Cardiac atrium fibroblast (primary cell): ENCODE measurements around the gene NME8. TPM values are rescaled to one million over a fixed set of nuclear protein-coding genes. Genes with fewer than 3 reads are reported as not detected.

Source experiments
- total RNA-seq: library from RNA; depleted of rRNA; stranded (reverse); fragments of >200 nt; gene quantifications from 2 replicates; pipeline ENCODE4 v1.2.3, GENCODE V29; 2015

Gene NME8
- not detected in 2 replicates for total RNA-seq

GRCh38 chr7:37848297-37848696, at the start of gene NME8:
Gene NME8 (plus strand): TSS chr7:37848597. CDS start chr7:37850267, 1,670 bp downstream.

GRCh38 chr7:37916673-37917660, 68.6 kb downstream of the NME8 start, which contains the start of gene SFRP4:
Gene SFRP4 (minus strand): TSS chr7:37916817. CDS start chr7:37916537, 280 bp downstream.

GRCh38 chr7:37920305-37920848, 72.0 kb downstream of the NME8 start, which contains the start of gene EPDR1:
Gene EPDR1 (plus strand): TSS chr7:37920640. CDS start chr7:37920940, 300 bp downstream.

Other genes with a start within 250 kb of the NME8 start
- gene GPR141, start 164.8 kb upstream of the NME8 start, total RNA-seq, result not detected in 2 replicates
- 5.2 and 7.8 TPM in 2 replicates for gene SFRP4, start 68.2 kb downstream of the NME8 start, total RNA-seq
- gene EPDR1, start 72.0 kb downstream of the NME8 start, total RNA-seq, result 18.4 and 27.7 TPM in 2 replicates